ENCODE measurements around the gene ZNF428.

DNA sequence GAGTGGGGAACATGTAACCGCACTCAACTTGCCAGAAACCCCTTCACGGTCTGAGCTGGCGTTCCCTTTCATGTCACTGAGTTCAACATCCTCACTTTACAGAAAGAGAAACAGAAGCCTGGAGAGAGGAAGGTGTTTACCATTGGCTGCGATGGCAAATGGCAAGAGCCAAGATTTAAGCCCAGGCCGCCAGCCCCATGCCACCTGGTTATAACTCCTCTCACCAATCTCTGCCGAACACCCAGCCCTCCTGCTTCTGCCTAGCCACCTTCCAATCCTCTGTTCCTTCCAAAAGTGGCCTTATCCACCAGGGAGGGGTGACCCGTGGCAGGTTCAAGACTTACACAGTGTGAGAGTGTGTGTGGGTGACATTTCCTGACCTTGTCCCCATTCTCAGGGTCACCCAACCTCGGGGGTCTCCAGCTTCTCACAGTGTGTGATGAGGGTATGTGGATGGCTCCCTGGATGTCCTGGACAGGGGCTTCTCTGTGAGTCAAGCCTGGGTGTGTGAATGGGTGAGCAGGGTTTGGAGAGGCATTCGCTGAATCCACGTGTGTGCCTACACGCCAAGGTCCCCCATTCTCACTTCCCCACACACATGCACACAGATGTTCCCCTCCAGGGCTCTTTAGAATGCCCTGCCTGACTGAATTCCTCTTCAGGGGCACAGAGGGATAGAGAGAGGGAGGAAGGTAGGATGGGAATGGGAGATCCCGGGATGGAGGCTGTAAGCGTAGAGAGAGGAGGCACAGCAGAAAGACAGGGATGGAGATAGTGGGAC is 19.0 kb upstream of the ZNF428 start:
- TF ChIP-seq CTCF (conservative IDR thresholded peaks at IDR 0.05 in 1 of 2, IDR thresholded peaks at IDR 0.05 in 1 of 2; ENCODE audit: low read depth in 1 of 2, low read length in 2 of 2) (no peak), EZH2 (IDR thresholded peaks at IDR 0.05; ENCODE audit: low read length, missing control alignments) (no peak)
